Measurements from ENCODE around the gene KDELR3.

Gene KDELR3

GRCh38 chr22:38448945-38449745 is 18.8 kb upstream of the KDELR3 start:
- no peak overlapping the region for H3K4me3 ChIP-seq (ENCODE audit: low read length in 2 of 2)
- peak overlapping the region; percentile 91 for H3K23ac ChIP-seq (ENCODE audit: low read depth, low read length, poor library complexity)
- peak overlapping the region; percentile 98 for H3K14ac ChIP-seq (ENCODE audit: low read length)
- no peak for DNase-seq (ENCODE audit: low spot score)
- peak overlapping the region; percentile 94 for H2BK12ac ChIP-seq (ENCODE audit: low read length)
- no peak overlapping the region for H2BK15ac ChIP-seq (ENCODE audit: low read length)
- peak overlapping the region; percentile 82 for H4K8ac ChIP-seq (ENCODE audit: low read depth, low read length)
- peaks cover 5% of the 10 kb centered on the region for H3K79me1 ChIP-seq (ENCODE audit: low read depth, low read length)
- no peak overlapping the region for H2BK5ac ChIP-seq (ENCODE audit: low read length)
- H3K4ac ChIP-seq (ENCODE audit: low read length), result peak overlapping the region; percentile 66
- peaks cover 0 to 2% of the 10 kb centered on the region in 2 donors for H3K9me3 ChIP-seq (replicated peaks in 1 of 2; ENCODE audit: control insufficient read depth in 2 of 2, insufficient read depth in 1 of 2, low read depth in 1 of 2, low read length in 2 of 2)
- no peak overlapping the region for H2BK120ac ChIP-seq (ENCODE audit: low read depth, low read length)
- H3K9ac ChIP-seq (ENCODE audit: low read depth, low read length, poor library complexity), result no peak overlapping the region
- H3K4me2 ChIP-seq (ENCODE audit: insufficient read depth, low read length, poor library complexity, severe bottlenecking), result no peak overlapping the region
- no peak overlapping the region for H3K27ac ChIP-seq (replicated peaks; ENCODE audit: low read length)
- no peaks in the 10 kb centered on the region for H3K36me3 ChIP-seq (replicated peaks in 1 of 2; ENCODE audit: control insufficient read depth in 2 of 2, insufficient read depth in 2 of 2, low read length in 2 of 2)
- peaks cover 17 to 21% of the 10 kb centered on the region in 2 donors for H3K4me1 ChIP-seq (ENCODE audit: control insufficient read depth in 2 of 2, insufficient read depth in 1 of 2, low read depth in 1 of 2, low read length in 2 of 2)
- H3K27me3 ChIP-seq (ENCODE audit: control insufficient read depth in 3 of 3, insufficient read depth in 3 of 3, low read depth in 1 of 3, low read length in 3 of 3), result peaks cover 2 to 14% (median 12%) of the 10 kb centered on the region in 3 experiments
- peak overlapping the region; percentile 95 for H2AK5ac ChIP-seq (ENCODE audit: low read depth, low read length)
- H3K18ac ChIP-seq (ENCODE audit: low read length), result peak overlapping the region; percentile 80
- H4K91ac ChIP-seq (ENCODE audit: low read depth, low read length, poor library complexity), result no peak overlapping the region
- H2AFZ ChIP-seq (ENCODE audit: low read length), result no peak overlapping the region
- no CpG with 5 or more reads among the region's 14 CpGs for WGBS, 2 donors (ENCODE audit: extremely low coverage in 2 of 2, insufficient read length in 2 of 2, insufficient replicate concordance in 1 of 2)

GRCh38 chr22:38449776-38450175 is 18.1 kb upstream of the KDELR3 start:
- no peak overlapping the region for H4K91ac ChIP-seq (ENCODE audit: low read depth, low read length, poor library complexity)
- peak overlapping the region; percentile 66 for H3K4ac ChIP-seq (ENCODE audit: low read length)
- H3K4me3 ChIP-seq (ENCODE audit: low read length in 2 of 2), result no peak overlapping the region
- H3K4me2 ChIP-seq (ENCODE audit: insufficient read depth, low read length, poor library complexity, severe bottlenecking), result no peak overlapping the region
- H3K27me3 ChIP-seq (ENCODE audit: control insufficient read depth in 3 of 3, insufficient read depth in 3 of 3, low read depth in 1 of 3, low read length in 3 of 3), result peaks cover 7 to 20% (median 19%) of the 10 kb centered on the region in 3 experiments
- no peak overlapping the region for H2BK5ac ChIP-seq (ENCODE audit: low read length)
- peak overlapping the region; percentile 76 for H3K18ac ChIP-seq (ENCODE audit: low read length)
- no peak overlapping the region for H2BK120ac ChIP-seq (ENCODE audit: low read depth, low read length)
- peak overlapping the region; percentile 62 for H2BK15ac ChIP-seq (ENCODE audit: low read length)
- H3K36me3 ChIP-seq (replicated peaks in 1 of 2; ENCODE audit: control insufficient read depth in 2 of 2, insufficient read depth in 2 of 2, low read length in 2 of 2), result no peaks in the 10 kb centered on the region
- peaks cover 0 to 2% of the 10 kb centered on the region in 2 donors for H3K9me3 ChIP-seq (replicated peaks in 1 of 2; ENCODE audit: control insufficient read depth in 2 of 2, insufficient read depth in 1 of 2, low read depth in 1 of 2, low read length in 2 of 2)
- no peak for DNase-seq (ENCODE audit: low spot score)
- H2AK5ac ChIP-seq (ENCODE audit: low read depth, low read length), result peak overlapping the region; percentile 95
- peak overlapping the region; percentile 58 for H2BK12ac ChIP-seq (ENCODE audit: low read length)
- no peak overlapping the region for H4K8ac ChIP-seq (ENCODE audit: low read depth, low read length)
- H3K79me1 ChIP-seq (ENCODE audit: low read depth, low read length), result peaks cover 5% of the 10 kb centered on the region
- H2AFZ ChIP-seq (ENCODE audit: low read length), result no peak overlapping the region
- H3K27ac ChIP-seq (replicated peaks; ENCODE audit: low read length), result no peak overlapping the region
- H3K14ac ChIP-seq (ENCODE audit: low read length), result no peak overlapping the region
- no peak overlapping the region for H3K9ac ChIP-seq (ENCODE audit: low read depth, low read length, poor library complexity)
- H3K23ac ChIP-seq (ENCODE audit: low read depth, low read length, poor library complexity), result no peak overlapping the region
- no CpG with 5 or more reads among the region's 18 CpGs for WGBS, 2 donors (ENCODE audit: extremely low coverage in 2 of 2, insufficient read length in 2 of 2, insufficient replicate concordance in 1 of 2)
- peaks cover 21 to 25% of the 10 kb centered on the region in 2 donors for H3K4me1 ChIP-seq (ENCODE audit: control insufficient read depth in 2 of 2, insufficient read depth in 1 of 2, low read depth in 1 of 2, low read length in 2 of 2)

GRCh38 chr22:38450234-38450797 is 17.6 kb upstream of the KDELR3 start:
- Histone ChIP-seq H3K79me1 (ENCODE audit: low read depth, low read length) (peaks cover 5% of the 10 kb centered on the region), H2AFZ (ENCODE audit: low read length) (no peak overlapping the region), H3K4me1 (ENCODE audit: control insufficient read depth in 2 of 2, insufficient read depth in 1 of 2, low read depth in 1 of 2, low read length in 2 of 2) (peaks cover 21 to 25% of the 10 kb centered on the region in 2 donors), H3K27ac (replicated peaks; ENCODE audit: low read length) (no peak overlapping the region), H3K27me3 (ENCODE audit: control insufficient read depth in 3 of 3, insufficient read depth in 3 of 3, low read depth in 1 of 3, low read length in 3 of 3) (peaks cover 7 to 23% (median 19%) of the 10 kb centered on the region in 3 experiments), H3K4me2 (ENCODE audit: insufficient read depth, low read length, poor library complexity, severe bottlenecking) (no peak overlapping the region), H3K36me3 (replicated peaks in 1 of 2; ENCODE audit: control insufficient read depth in 2 of 2, insufficient read depth in 2 of 2, low read length in 2 of 2) (no peaks in the 10 kb centered on the region), H3K4ac (ENCODE audit: low read length) (no peak overlapping the region), H3K9me3 (replicated peaks in 1 of 2; ENCODE audit: control insufficient read depth in 2 of 2, insufficient read depth in 1 of 2, low read depth in 1 of 2, low read length in 2 of 2) (peaks cover 0 to 2% of the 10 kb centered on the region in 2 donors), H4K91ac (ENCODE audit: low read depth, low read length, poor library complexity) (no peak overlapping the region), H2BK5ac (ENCODE audit: low read length) (no peak overlapping the region), H3K4me3 (ENCODE audit: low read length in 2 of 2) (no peak overlapping the region), H3K14ac (ENCODE audit: low read length) (no peak overlapping the region), H2AK5ac (ENCODE audit: low read depth, low read length) (peak overlapping the region; percentile 95), H2BK12ac (ENCODE audit: low read length) (no peak overlapping the region), H4K8ac (ENCODE audit: low read depth, low read length) (no peak overlapping the region), H2BK15ac (ENCODE audit: low read length) (peak overlapping the region; percentile 62), H3K18ac (ENCODE audit: low read length) (peak overlapping the region; percentile 54), H3K23ac (ENCODE audit: low read depth, low read length, poor library complexity) (peak overlapping the region; percentile 65), H3K9ac (ENCODE audit: low read depth, low read length, poor library complexity) (no peak overlapping the region), H2BK120ac (ENCODE audit: low read depth, low read length) (no peak overlapping the region)
- WGBS, 2 donors (ENCODE audit: extremely low coverage in 2 of 2, insufficient read length in 2 of 2, insufficient replicate concordance in 1 of 2), result no CpG with 5 or more reads among the region's 11 CpGs
- no peak for DNase-seq (ENCODE audit: low spot score)

GRCh38 chr22:38451404-38451803 is 16.5 kb upstream of the KDELR3 start:
- DNase-seq (ENCODE audit: low spot score), result no peak
- Histone ChIP-seq H3K4ac (ENCODE audit: low read length) (no peak overlapping the region), H4K91ac (ENCODE audit: low read depth, low read length, poor library complexity) (no peak overlapping the region), H3K27ac (replicated peaks; ENCODE audit: low read length) (no peak overlapping the region), H3K4me1 (ENCODE audit: control insufficient read depth in 2 of 2, insufficient read depth in 1 of 2, low read depth in 1 of 2, low read length in 2 of 2) (peaks cover 23 to 25% of the 10 kb centered on the region in 2 donors), H3K23ac (ENCODE audit: low read depth, low read length, poor library complexity) (no peak overlapping the region), H3K9me3 (replicated peaks in 1 of 2; ENCODE audit: control insufficient read depth in 2 of 2, insufficient read depth in 1 of 2, low read depth in 1 of 2, low read length in 2 of 2) (peaks cover 0 to 2% of the 10 kb centered on the region in 2 donors), H3K9ac (ENCODE audit: low read depth, low read length, poor library complexity) (no peak overlapping the region), H3K4me3 (ENCODE audit: low read length in 2 of 2) (no peak overlapping the region), H3K4me2 (ENCODE audit: insufficient read depth, low read length, poor library complexity, severe bottlenecking) (no peak overlapping the region), H2AK5ac (ENCODE audit: low read depth, low read length) (no peak overlapping the region), H3K14ac (ENCODE audit: low read length) (no peak overlapping the region), H4K8ac (ENCODE audit: low read depth, low read length) (no peak overlapping the region), H2AFZ (ENCODE audit: low read length) (no peak overlapping the region), H3K18ac (ENCODE audit: low read length) (peak overlapping the region; percentile 12), H3K27me3 (ENCODE audit: control insufficient read depth in 3 of 3, insufficient read depth in 3 of 3, low read depth in 1 of 3, low read length in 3 of 3) (peaks cover 7 to 23% (median 21%) of the 10 kb centered on the region in 3 experiments), H3K36me3 (replicated peaks in 1 of 2; ENCODE audit: control insufficient read depth in 2 of 2, insufficient read depth in 2 of 2, low read length in 2 of 2) (no peaks in the 10 kb centered on the region), H2BK5ac (ENCODE audit: low read length) (no peak overlapping the region), H2BK12ac (ENCODE audit: low read length) (no peak overlapping the region), H3K79me1 (ENCODE audit: low read depth, low read length) (peaks cover 5% of the 10 kb centered on the region), H2BK120ac (ENCODE audit: low read depth, low read length) (no peak overlapping the region), H2BK15ac (ENCODE audit: low read length) (no peak overlapping the region)
- WGBS, 2 donors (ENCODE audit: extremely low coverage in 2 of 2, insufficient read length in 2 of 2, insufficient replicate concordance in 1 of 2), result no CpG with 5 or more reads among the region's 2 CpGs
